ENCODE measurements around the gene BNIPL. TPM values are rescaled to one million over a fixed set of nuclear protein-coding genes. Genes with fewer than 3 reads are reported as not detected.
A peak's percentile ranks its signal among the peaks of the same experiment; 100 is the strongest.

The BNIPL gene
- total and polyA plus RNA-seq, 2 of the 13 experiments (the other 11 are each of a cell fraction or from before 2014, with no cell fraction given), result 0.40 to 1.1 TPM

DNA sequence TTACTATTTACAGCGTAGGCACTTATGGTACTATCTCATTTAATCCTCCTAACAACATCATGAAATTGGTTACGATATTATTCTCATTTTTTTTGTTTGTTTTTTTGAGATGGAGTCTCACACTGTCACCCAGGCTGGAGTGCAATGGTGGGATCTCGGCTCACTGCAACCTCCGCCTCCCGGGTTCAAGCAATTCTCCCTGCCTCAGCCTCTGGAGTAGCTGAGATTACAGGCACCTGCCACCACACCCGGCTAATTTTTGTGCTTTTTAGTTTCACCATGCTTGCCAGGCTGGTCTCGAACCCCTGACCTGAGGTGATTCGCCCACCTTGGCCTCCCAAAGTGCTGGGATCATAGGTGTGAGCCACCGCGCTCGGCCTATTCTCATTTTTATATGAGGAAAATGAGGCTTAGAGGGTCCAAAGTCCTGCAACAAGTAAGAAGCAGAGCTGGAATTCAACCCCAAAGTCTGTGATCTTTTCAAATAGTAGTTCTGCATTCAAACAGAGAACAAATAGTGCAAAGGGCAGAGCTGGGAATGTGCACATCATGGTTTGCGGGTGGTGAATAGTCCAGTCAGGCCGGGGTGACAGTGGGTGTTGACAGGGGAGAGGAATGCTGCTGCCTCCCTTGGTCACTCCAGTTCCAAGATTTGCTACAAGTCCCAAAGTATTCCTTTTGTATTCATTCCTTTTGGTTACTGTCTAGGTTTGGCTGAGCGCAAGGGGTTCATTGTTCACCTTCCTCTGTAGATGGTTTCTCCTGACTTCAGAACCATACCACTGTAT lies 23.5 kb upstream of the BNIPL start (continued):
- TF ChIP-seq RFXAP (CRISPR knock-in tag; IDR thresholded peaks at IDR 0.05; ENCODE audit: borderline replicate concordance), result peak; percentile 54; the same call in 1 of the 2 replicates
- TF ChIP-seq POLR2A (IDR thresholded peaks at IDR 0.05; ENCODE audit: insufficient read depth in 1 of 2, low read depth in 2 of 2, low read length in 2 of 2), result peak; percentile 72 to 87
- TF ChIP-seq, protein P1, sequence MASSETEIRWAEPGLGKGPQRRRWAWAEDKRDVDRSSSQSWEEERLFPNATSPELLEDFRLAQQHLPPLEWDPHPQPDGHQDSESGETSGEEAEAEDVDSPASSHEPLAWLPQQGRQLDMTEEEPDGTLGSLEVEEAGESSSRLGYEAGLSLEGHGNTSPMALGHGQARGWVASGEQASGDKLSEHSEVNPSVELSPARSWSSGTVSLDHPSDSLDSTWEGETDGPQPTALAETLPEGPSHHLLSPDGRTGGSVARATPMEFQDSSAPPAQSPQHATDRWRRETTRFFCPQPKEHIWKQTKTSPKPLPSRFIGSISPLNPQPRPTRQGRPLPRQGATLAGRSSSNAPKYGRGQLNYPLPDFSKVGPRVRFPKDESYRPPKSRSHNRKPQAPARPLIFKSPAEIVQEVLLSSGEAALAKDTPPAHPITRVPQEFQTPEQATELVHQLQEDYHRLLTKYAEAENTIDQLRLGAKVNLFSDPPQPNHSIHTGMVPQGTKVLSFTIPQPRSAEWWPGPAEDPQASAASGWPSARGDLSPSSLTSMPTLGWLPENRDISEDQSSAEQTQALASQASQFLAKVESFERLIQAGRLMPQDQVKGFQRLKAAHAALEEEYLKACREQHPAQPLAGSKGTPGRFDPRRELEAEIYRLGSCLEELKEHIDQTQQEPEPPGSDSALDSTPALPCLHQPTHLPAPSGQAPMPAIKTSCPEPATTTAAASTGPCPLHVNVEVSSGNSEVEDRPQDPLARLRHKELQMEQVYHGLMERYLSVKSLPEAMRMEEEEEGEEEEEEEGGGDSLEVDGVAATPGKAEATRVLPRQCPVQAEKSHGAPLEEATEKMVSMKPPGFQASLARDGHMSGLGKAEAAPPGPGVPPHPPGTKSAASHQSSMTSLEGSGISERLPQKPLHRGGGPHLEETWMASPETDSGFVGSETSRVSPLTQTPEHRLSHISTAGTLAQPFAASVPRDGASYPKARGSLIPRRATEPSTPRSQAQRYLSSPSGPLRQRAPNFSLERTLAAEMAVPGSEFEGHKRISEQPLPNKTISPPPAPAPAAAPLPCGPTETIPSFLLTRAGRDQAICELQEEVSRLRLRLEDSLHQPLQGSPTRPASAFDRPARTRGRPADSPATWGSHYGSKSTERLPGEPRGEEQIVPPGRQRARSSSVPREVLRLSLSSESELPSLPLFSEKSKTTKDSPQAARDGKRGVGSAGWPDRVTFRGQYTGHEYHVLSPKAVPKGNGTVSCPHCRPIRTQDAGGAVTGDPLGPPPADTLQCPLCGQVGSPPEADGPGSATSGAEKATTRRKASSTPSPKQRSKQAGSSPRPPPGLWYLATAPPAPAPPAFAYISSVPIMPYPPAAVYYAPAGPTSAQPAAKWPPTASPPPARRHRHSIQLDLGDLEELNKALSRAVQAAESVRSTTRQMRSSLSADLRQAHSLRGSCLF (CRISPR knock-in tag; IDR thresholded peaks at IDR 0.05; ENCODE audit: borderline replicate concordance), result no peak
- peak; percentile 76 for TF ChIP-seq RBFOX2 (IDR thresholded peaks at IDR 0.05; ENCODE audit: low read depth, low read length)
- TF ChIP-seq DPF2 (CRISPR knock-in tag; IDR thresholded peaks at IDR 0.05; ENCODE audit: borderline replicate concordance, low read depth), result peak; percentile 85
- TF ChIP-seq, protein P2, sequence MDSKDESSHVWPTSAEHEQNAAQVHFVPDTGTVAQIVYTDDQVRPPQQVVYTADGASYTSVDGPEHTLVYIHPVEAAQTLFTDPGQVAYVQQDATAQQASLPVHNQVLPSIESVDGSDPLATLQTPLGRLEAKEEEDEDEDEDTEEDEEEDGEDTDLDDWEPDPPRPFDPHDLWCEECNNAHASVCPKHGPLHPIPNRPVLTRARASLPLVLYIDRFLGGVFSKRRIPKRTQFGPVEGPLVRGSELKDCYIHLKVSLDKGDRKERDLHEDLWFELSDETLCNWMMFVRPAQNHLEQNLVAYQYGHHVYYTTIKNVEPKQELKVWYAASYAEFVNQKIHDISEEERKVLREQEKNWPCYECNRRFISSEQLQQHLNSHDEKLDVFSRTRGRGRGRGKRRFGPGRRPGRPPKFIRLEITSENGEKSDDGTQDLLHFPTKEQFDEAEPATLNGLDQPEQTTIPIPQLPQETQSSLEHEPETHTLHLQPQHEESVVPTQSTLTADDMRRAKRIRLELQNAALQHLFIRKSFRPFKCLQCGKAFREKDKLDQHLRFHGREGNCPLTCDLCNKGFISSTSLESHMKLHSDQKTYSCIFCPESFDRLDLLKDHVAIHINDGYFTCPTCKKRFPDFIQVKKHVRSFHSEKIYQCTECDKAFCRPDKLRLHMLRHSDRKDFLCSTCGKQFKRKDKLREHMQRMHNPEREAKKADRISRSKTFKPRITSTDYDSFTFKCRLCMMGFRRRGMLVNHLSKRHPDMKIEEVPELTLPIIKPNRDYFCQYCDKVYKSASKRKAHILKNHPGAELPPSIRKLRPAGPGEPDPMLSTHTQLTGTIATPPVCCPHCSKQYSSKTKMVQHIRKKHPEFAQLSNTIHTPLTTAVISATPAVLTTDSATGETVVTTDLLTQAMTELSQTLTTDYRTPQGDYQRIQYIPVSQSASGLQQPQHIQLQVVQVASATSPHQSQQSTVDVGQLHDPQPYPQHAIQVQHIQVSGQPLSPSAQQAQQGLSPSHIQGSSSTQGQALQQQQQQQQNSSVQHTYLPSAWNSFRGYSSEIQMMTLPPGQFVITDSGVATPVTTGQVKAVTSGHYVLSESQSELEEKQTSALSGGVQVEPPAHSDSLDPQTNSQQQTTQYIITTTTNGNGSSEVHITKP (CRISPR knock-in tag; IDR thresholded peaks at IDR 0.05; ENCODE audit: low read depth), result peak; percentile 92
- TF ChIP-seq, protein P3, sequence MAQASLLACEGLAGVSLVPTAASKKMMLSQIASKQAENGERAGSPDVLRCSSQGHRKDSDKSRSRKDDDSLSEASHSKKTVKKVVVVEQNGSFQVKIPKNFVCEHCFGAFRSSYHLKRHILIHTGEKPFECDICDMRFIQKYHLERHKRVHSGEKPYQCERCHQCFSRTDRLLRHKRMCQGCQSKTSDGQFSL (CRISPR knock-in tag; IDR thresholded peaks at IDR 0.05), result no peak
- TF ChIP-seq, protein P4, sequence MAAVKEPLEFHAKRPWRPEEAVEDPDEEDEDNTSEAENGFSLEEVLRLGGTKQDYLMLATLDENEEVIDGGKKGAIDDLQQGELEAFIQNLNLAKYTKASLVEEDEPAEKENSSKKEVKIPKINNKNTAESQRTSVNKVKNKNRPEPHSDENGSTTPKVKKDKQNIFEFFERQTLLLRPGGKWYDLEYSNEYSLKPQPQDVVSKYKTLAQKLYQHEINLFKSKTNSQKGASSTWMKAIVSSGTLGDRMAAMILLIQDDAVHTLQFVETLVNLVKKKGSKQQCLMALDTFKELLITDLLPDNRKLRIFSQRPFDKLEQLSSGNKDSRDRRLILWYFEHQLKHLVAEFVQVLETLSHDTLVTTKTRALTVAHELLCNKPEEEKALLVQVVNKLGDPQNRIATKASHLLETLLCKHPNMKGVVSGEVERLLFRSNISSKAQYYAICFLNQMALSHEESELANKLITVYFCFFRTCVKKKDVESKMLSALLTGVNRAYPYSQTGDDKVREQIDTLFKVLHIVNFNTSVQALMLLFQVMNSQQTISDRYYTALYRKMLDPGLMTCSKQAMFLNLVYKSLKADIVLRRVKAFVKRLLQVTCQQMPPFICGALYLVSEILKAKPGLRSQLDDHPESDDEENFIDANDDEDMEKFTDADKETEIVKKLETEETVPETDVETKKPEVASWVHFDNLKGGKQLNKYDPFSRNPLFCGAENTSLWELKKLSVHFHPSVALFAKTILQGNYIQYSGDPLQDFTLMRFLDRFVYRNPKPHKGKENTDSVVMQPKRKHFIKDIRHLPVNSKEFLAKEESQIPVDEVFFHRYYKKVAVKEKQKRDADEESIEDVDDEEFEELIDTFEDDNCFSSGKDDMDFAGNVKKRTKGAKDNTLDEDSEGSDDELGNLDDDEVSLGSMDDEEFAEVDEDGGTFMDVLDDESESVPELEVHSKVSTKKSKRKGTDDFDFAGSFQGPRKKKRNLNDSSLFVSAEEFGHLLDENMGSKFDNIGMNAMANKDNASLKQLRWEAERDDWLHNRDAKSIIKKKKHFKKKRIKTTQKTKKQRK (IDR thresholded peaks at IDR 0.05; ENCODE audit: low read length), result no peak
- TF ChIP-seq JUND (CRISPR knock-in tag; IDR thresholded peaks at IDR 0.05), result no peak
- TF ChIP-seq, protein P5, sequence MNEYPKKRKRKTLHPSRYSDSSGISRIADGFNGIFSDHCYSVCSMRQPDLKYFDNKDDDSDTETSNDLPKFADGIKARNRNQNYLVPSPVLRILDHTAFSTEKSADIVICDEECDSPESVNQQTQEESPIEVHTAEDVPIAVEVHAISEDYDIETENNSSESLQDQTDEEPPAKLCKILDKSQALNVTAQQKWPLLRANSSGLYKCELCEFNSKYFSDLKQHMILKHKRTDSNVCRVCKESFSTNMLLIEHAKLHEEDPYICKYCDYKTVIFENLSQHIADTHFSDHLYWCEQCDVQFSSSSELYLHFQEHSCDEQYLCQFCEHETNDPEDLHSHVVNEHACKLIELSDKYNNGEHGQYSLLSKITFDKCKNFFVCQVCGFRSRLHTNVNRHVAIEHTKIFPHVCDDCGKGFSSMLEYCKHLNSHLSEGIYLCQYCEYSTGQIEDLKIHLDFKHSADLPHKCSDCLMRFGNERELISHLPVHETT (CRISPR knock-in tag; conservative IDR thresholded peaks at IDR 0.05), result no peak
- peak; percentile 26; the same call in 1 of the 2 replicates for TF ChIP-seq ZNF143 (CRISPR knock-in tag; IDR thresholded peaks at IDR 0.05)
- no peak for TF ChIP-seq SAFB2 (CRISPR knock-in tag; IDR thresholded peaks at IDR 0.05; ENCODE audit: borderline replicate concordance, low read depth)
